Epidermal melanocyte (primary cell): Measurements from ENCODE around the gene UNC79.

ENCODE experiments used
- DNase-seq: peaks from one replicate; pipeline ENCODE4 v3.0.0; 2011; ENCODE audit warnings: low spot score; ENCODE audit not compliant: insufficient read length

Gene UNC79

DNA sequence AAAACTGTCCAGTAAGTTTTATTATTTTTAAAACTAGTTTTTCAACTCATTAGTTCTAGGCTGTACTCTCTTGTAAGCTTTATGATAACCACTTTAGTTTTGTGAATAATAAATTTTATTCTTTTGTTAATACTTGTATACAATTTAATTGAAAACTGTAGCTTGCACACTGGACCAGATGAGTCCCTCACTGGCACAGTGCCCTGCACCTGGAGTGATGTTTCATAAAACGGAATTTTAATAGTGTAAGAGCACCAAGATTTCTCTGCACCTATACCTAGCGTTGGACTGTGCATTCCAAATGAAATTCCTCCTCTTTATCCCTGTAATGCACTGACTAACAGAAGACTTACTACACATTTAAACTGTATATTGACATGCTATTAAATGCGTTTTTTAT lies 276.7 kb downstream of the UNC79 start:
- no peak for DNase-seq

- DNase-seq: no peak
Observed at GRCh38 chr14:93708311-93708734, 277.6 kb downstream of the UNC79 start.

- no peak for DNase-seq
Observed at GRCh38 chr14:93708800-93709199, 278.1 kb downstream of the UNC79 start.

DNA sequence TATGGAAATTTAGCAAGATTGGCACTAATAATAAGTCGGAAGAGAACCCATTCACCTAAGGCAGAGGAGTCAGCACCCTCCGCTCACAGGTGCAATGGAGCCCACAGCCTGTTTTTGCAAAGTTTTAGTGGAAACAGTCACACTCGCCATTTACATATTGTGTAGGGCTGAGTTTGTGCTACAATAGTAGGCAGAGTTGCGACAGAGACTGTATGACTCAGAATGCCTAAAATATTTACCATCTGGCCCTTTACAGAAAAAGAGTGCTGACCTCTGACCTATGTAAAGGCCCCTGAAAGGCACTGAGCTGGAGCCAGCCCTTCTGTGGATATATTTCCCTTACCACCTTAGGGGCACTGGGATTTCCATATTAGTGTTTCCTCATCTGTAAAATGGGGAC lies 278.5 kb downstream of the UNC79 start:
- no peak for DNase-seq

- no peak for DNase-seq
Observed at GRCh38 chr14:93712079-93712837, 281.5 kb downstream of the UNC79 start.

- DNase-seq: no peak
Observed at GRCh38 chr14:93712838-93713724, 282.3 kb downstream of the UNC79 start.

GRCh38 chr14:93713726-93714405 lies 283.1 kb downstream of the UNC79 start:
- DNase-seq: no peak

DNA sequence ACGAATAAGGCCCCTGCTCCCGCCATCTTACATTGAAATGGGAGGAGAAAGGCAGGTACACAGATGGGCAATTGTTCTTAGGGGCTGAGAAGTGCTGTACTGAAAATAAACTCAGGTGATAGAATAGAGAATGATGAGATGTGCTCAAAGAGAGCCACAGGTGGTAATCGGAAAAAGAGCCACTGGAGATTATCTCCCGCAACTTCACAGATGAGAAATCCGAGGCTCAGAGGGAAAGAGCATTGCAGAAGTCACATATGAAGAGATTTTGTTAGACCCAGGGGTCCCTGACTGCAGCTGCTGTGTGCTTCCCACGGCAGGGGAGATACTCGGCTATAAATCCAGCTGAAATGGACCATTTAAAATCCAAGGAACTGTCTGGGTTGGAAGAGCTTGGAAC lies 283.9 kb downstream of the UNC79 start:
- no peak for DNase-seq

- no peak for DNase-seq
Observed at GRCh38 chr14:93715279-93715927, 284.7 kb downstream of the UNC79 start.

DNA sequence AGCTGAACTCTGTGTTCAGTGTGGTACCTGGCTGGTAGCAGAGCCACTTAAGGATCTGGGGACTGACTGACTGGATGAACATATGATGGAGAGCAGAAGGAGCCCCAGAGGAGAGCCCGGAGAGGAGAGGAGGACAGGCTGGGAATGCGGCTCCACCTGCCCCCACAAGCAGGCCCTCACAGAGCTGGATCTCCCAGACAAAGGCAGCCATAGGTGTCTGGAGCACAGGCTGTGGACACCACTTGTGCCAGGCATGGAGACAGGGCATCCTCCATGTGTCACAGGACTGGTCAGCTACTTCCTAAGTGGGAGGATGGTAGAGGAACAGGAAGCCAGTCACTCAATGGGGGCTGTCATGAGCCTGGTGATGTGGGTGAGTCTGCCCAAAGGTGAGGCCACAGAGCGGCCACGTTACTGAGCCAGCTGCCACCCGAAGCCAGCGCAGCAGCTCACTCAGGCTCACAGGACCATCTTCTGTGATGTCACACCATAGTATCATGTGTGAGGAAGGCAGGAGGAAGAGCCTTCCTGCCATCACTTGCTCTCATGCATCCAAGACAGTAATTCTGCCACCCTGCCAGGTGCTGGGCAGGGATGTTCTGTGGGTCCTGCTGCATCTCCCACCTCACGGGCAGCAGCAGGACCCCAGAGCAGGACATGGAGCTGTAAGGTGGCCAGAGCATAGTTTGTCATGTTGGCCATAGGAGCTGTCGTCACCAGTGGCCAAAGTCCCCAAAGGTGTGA lies 285.4 kb downstream of the UNC79 start:
- no peak for DNase-seq

GRCh38 chr14:93716746-93717667 lies 286.3 kb downstream of the UNC79 start:
- DNase-seq: no peak

DNA sequence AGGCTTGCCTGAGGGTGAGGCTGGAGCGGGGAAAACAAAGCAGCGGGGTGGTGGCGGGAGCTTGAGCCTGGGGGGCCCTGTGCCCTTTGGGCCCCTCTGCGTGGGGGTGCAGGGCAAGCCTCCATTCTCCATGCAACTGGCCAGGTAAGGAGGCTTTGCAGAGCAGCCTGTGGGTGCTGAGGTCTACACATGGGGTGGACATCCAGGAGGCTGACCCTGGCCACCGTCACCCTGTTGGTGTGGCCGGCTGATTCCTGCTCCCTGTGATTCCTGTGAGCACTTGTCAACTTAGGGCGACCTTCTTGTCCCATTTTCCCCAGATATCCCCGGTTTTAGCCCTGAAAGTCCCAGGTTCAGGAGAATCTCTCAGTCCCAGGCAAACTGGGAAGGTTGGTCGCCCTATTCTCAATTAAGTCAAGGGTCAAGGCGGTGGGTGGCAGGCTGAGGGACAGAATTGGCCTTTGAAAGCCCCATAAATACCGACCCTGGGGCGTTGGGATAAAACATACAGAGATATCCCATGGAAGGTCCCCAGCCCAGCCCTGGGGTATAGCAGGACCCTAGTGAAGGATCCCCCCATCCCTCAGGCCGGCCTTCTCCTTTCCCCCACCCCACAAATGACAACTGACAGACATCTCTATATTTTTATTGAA lies 287.1 kb downstream of the UNC79 start:
- DNase-seq: no peak

GRCh38 chr14:93719256-93719655 lies 288.5 kb downstream of the UNC79 start:
- no peak for DNase-seq

- DNase-seq: no peak
Observed at GRCh38 chr14:93720076-93720815, 289.5 kb downstream of the UNC79 start.

DNA sequence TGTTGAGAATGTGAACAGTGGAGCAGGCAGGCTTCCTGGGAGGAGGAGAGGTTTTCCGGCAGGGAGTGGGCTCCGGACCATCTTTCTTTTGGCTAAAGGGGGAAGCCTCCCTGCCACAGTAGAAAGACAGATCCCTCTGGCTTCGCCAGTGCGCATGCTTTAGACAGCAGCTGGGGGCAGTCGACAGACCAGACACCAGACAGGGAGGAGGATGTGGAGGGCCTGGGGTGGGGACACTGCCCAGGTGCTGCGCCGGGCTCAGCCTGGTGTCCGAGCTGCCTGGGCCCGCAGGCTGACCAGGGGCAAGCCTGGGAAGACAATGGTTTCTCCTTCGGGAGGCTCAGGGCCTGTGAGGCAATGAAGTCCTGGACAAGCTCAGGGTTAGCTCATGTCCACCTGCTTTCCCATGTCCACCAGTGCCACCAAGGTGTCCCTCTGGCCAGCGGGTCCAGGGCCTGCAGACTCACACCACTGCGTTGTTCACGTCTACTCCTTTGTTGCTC lies 290.3 kb downstream of the UNC79 start:
- DNase-seq: no peak

- no peak for DNase-seq
Observed at GRCh38 chr14:93723001-93723400, 292.3 kb downstream of the UNC79 start.

GRCh38 chr14:93725002-93725582 lies 294.4 kb downstream of the UNC79 start:
- DNase-seq: no peak

DNA sequence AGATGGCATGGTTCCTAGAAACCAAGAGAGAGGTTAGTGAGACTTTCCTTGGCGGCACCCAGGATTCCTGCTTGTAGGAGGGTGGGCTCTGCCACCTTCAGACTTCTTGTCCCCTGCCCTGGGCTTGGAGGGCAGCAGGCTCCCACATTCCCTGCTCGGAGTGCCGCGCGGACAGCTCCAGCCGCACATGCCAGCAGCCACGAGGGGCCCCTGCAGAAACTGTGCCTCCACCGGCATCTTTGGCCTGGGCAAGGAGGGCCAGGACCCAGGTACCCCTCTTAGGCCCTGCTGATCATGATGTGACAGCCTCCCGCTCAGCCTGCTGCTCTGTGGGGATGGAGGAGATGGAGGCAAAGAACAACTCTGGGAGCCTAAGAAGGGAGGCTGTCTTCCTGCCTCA lies 295.3 kb downstream of the UNC79 start:
- no peak for DNase-seq
